Colonic mucosa (tissue), 4 donors: ENCODE data around the gene HCFC1R1. TPM values are rescaled to one million over a fixed set of nuclear protein-coding genes. Genes with fewer than 3 reads are reported as not detected.

Source experiments
- DNase-seq: peaks from one replicate; pipeline ENCODE4 v3.0.0-alpha.2; 2020
- H3K27ac ChIP-seq: fragments of 200-600 bp; one replicate; pipeline ENCODE4 v1.8.0; 2021
- H3K27me3 ChIP-seq: fragments of 200-600 bp; one replicate; pipeline ENCODE4 v1.8.0; 2021
- H3K36me3 ChIP-seq: fragments of 200-600 bp; one replicate; pipeline ENCODE4 v1.8.0; 2021
- H3K4me1 ChIP-seq: fragments of 200-600 bp; one replicate; pipeline ENCODE4 v1.8.0; 2021; ENCODE audit warnings: mild to moderate bottlenecking
- H3K4me3 ChIP-seq: fragments of 200-600 bp; one replicate; pipeline ENCODE4 v1.8.0; 2021
- H3K9ac ChIP-seq, 2 donors: one replicate each; pipeline ENCODE4 v1.7.0; 2013; ENCODE audit warnings: control low read depth in 2 of 2, low read depth in 2 of 2, low read length in 2 of 2
- H3K9me3 ChIP-seq: fragments of 200-600 bp; one replicate; pipeline ENCODE4 v1.8.0; 2021
- intact Hi-C: fragments of 100-400 bp; cut with DNase I; formaldehyde crosslinking; loops from one replicate; pipeline ENCODE4 v1.14.1; 2022
- total RNA-seq, 2 donors: library from RNA; stranded (reverse); fragmentation: NEBNext Ultra II Directional in 1 of 2; extraction: Animal tissue kit (Norgen Biotek cat#: 25700) in 1 of 2; gene quantifications; one replicate each; pipeline ENCODE4 v1.2.1, GENCODE V29; 2021
- TF ChIP-seq, protein P1 (sequence below): fragments of 200-600 bp; IDR thresholded peaks from one replicate; pipeline ENCODE4 v1.8.0; 2022; ENCODE audit warnings: antibody characterized with exemption, mild to moderate bottlenecking
- donor health status: healthy.
- donor health status: DM: no; HTN: no; CAD: no.
- donor health status: DM: no; HTN: no; CAD: no.

HCFC1R1 gene
- total RNA-seq, 2 donors from 2014 or later, result 28.7 to 30.0 TPM

DNA sequence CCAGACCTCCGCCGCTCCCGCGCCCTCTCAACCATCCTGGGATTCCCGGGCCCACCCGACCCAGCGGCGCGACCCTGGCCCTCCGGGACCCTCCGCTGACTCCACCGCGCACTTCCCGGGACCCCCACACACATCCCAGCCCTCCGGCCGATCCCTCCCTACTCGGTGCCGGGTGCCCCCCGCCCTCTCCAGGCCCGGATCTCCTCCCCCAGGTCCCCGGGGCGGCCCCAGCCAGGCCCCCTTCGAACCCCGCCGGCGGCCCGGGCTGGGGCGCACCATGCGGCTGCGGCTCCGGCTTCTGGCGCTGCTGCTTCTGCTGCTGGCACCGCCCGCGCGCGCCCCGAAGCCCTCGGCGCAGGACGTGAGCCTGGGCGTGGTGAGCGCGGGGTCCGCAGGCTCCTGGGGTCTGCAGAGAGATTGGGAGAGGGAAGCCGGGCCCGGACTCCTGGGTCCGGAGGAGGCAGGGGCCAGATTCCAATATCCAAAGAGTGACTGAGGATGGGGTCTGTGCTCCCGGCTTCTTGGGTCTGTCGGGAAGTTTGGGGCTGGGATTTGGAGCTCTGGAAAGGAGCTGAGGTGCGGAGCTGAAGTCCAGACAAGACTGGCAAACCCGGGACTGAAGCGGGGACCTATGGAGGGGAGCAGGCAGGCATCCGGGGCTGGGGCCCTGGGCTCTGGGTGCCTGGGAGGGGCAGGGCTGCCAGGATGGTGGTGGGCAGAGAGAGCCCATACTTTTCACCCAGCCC lies 23.1 kb upstream of the HCFC1R1 start:
- TF ChIP-seq, protein P1, sequence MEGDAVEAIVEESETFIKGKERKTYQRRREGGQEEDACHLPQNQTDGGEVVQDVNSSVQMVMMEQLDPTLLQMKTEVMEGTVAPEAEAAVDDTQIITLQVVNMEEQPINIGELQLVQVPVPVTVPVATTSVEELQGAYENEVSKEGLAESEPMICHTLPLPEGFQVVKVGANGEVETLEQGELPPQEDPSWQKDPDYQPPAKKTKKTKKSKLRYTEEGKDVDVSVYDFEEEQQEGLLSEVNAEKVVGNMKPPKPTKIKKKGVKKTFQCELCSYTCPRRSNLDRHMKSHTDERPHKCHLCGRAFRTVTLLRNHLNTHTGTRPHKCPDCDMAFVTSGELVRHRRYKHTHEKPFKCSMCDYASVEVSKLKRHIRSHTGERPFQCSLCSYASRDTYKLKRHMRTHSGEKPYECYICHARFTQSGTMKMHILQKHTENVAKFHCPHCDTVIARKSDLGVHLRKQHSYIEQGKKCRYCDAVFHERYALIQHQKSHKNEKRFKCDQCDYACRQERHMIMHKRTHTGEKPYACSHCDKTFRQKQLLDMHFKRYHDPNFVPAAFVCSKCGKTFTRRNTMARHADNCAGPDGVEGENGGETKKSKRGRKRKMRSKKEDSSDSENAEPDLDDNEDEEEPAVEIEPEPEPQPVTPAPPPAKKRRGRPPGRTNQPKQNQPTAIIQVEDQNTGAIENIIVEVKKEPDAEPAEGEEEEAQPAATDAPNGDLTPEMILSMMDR, result no peak
- peak overlapping the region; percentile 27 for H3K4me3 ChIP-seq
- H3K4me1 ChIP-seq, result peaks cover 8% of the 10 kb centered on the region
- no peak overlapping the region for H3K27ac ChIP-seq
- no peaks in the 10 kb centered on the region for H3K36me3 ChIP-seq
- intact Hi-C loops, result no loop called here
- peak overlapping the region in 1 of 2 donors; percentile 43 for H3K9ac ChIP-seq
- H3K27me3 ChIP-seq, result peaks cover 49% of the 10 kb centered on the region
- no peaks in the 10 kb centered on the region for H3K9me3 ChIP-seq
- DNase-seq, result no peak

DNA sequence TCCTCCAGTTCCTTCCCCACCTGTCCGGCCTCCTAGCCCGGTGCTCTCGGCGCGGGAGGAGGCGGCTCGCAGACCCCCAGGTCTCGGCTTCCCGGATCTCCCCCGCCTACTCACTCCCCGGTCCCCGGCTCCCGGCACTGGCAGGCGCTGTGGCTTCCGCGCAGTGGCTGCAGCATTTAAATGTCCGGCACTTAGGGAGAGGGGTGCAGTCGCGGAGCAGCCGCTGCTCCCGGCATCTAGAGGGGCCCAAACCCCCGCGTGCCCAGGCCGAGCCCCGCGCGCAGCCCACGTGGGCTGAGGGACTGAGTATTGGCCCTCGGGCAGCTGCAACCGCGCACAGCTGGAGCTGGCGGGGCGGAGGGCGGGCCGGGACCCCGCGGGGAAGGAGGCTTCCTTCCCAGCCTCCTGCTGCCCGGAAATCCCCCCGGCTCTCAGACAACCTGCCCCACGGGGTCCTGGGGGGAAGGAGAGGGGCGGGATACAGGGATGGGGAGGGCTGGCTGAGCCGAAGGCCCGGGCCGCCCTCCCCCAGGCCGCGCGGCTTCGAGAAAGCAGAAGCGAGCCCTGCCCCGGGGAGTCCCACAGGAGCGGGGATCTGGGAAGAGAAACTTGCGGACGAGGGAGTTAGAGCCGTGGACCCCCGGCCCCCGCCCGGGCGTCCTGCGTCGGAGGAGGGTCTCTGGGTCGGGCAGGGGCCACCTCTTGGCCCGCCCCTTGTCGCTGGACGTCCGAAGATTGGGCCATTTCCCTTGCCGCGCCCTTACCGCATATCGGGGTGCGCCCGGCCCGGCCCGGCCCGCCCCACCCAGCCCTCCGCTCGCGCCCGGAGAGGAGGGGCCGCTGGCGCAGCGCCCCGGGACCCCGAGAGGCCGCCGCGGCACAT lies 22.3 kb upstream of the HCFC1R1 start, which contains the start of gene MMP25:
Gene MMP25 (plus strand): TSS at position 804 of the 883 bp plus-strand sequence. CDS start 357 bp downstream, outside the sequence.
- H3K27me3 ChIP-seq, result peaks cover 49% of the 10 kb centered on the region
- peak within 1 kb of the TSS; percentile 27 for H3K4me3 ChIP-seq
- no peaks in the 10 kb centered on the region for H3K36me3 ChIP-seq
- TF ChIP-seq, protein P1, result no peak
- intact Hi-C loops, result no loop called here
- H3K27ac ChIP-seq, result no peak within 1 kb of the TSS
- peak within 1 kb of the TSS in 1 of 2 donors; percentile 43 for H3K9ac ChIP-seq
- H3K9me3 ChIP-seq, result no peaks in the 10 kb centered on the region
- H3K4me1 ChIP-seq, result peaks cover 8% of the 10 kb centered on the region
- no peak for DNase-seq

DNA sequence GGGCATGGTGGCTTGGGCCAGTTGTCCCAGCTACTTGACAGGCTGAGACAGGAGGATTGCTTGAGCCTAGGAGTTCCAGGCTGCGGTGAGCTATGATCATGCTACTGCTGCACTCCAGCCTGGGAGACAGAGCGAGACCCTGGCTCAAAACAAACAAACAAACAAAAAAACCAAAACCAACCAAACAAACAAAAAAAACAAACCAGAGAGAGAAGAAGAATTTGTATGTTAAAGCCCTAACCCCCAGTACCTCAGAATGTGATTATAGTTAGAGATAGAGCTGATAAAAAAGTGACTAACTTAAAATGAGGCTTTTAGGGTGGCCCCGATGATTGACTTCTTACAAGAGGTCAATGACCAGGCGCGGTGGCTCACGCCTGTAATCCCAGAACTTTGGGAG lies 21.0 kb upstream of the HCFC1R1 start:
- intact Hi-C loops, result no loop called here
- DNase-seq, result no peak
- no peaks in the 10 kb centered on the region for H3K36me3 ChIP-seq
- H3K4me3 ChIP-seq, result no peak overlapping the region
- no peak overlapping the region for H3K9ac ChIP-seq
- H3K9me3 ChIP-seq, result no peaks in the 10 kb centered on the region
- H3K27me3 ChIP-seq, result peaks cover 42% of the 10 kb centered on the region
- TF ChIP-seq, protein P1, result no peak
- no peak overlapping the region for H3K27ac ChIP-seq
- peaks cover 8% of the 10 kb centered on the region for H3K4me1 ChIP-seq

DNA sequence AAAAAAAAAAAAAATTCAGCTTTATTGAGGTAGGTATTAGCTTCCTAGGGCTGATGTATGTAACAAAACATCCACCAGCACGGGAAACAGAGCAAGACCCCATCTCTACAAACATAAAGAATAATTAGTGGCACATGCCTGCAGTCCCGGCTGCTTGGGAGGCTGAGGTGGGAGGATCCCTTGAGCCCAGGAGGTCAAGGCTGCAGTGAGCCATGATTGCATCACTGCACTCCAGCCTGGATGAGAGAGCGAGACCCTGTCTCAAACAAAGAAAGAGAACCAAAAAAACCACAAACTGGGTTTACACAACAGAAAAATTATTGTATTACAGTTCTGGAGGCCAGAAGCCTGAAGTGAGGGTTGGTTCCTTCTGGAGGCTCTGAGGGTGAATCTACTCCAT lies 18.6 kb upstream of the HCFC1R1 start:
- H3K9ac ChIP-seq, result no peak overlapping the region
- intact Hi-C loops, result no loop called here
- H3K9me3 ChIP-seq, result no peaks in the 10 kb centered on the region
- no peak overlapping the region for H3K27ac ChIP-seq
- no peaks in the 10 kb centered on the region for H3K36me3 ChIP-seq
- DNase-seq, result no peak
- TF ChIP-seq, protein P1, result no peak
- peaks cover 35% of the 10 kb centered on the region for H3K27me3 ChIP-seq
- peaks cover 13% of the 10 kb centered on the region for H3K4me1 ChIP-seq
- H3K4me3 ChIP-seq, result no peak overlapping the region

DNA sequence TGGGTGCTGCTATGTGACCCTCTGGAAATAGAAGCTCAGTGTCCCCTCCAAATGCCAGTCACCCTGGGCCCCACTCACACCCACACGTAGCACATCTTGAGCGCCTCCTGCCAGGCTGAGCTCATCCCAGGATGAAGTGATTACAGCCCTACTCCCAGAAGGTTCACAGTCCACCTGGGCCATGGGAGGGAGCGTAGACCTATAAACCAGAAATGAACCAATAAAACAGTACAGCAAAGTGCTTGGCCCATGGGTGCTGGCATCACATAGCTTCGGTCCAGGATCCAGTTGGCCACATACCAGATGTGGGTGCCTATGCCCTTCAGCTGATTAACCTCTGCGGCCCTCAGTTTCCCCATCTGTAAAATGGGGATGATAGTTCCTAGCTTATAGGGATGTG lies 15.2 kb upstream of the HCFC1R1 start:
- Histone ChIP-seq H3K9ac (no peak overlapping the region), H3K4me1 (peaks cover 9% of the 10 kb centered on the region), H3K27me3 (peaks cover 13% of the 10 kb centered on the region), H3K9me3 (no peaks in the 10 kb centered on the region), H3K36me3 (no peaks in the 10 kb centered on the region), H3K4me3 (no peak overlapping the region), H3K27ac (peak overlapping the region; percentile 57)
- TF ChIP-seq, protein P1, result no peak
- intact Hi-C loops, result no loop called here
- peak; percentile 83 for DNase-seq
